Progenitor cell of endocrine pancreas (in vitro differentiated cells): ENCODE data around the gene CACNG7. TPM values are rescaled to one million over a fixed set of nuclear protein-coding genes. Genes with fewer than 3 reads are reported as not detected.

ENCODE experiments used
- DNase-seq: peaks from one replicate; pipeline ENCODE4 v3.0.0; 2021; ENCODE audit warnings: low spot score; ENCODE audit not compliant: unreplicated experiment
- H3K27ac Mint-ChIP-seq: 2 replicates; pipeline ENCODE4 v1.8.0; 2021; ENCODE audit warnings: mild to moderate bottlenecking, moderate library complexity, mixed read lengths
- H3K27me3 Mint-ChIP-seq: 2 replicates; pipeline ENCODE4 v1.8.0; 2021; ENCODE audit warnings: mixed read lengths
- H3K36me3 Mint-ChIP-seq: 2 replicates; pipeline ENCODE4 v1.8.0; 2022; ENCODE audit warnings: mixed read lengths; ENCODE audit not compliant: insufficient read depth
- H3K4me1 Mint-ChIP-seq: 2 replicates; pipeline ENCODE4 v1.8.0; 2021; ENCODE audit warnings: low read depth, mixed read lengths
- H3K4me3 Mint-ChIP-seq: 2 replicates; pipeline ENCODE4 v1.8.0; 2021; ENCODE audit warnings: low read depth, mild to moderate bottlenecking, moderate library complexity, mixed read lengths
- H3K9me3 Mint-ChIP-seq: 2 replicates; pipeline ENCODE4 v1.8.0; 2021; ENCODE audit warnings: low read depth, mixed read lengths
- CTCF ChIP-seq: fragments of 200-600 bp; sonication (generic); IDR thresholded peaks from one replicate; pipeline ENCODE4 v1.5.0; 2021; ENCODE audit warnings: antibody characterized with exemption, mild to moderate bottlenecking; ENCODE audit not compliant: unreplicated experiment
- total RNA-seq: library from RNA; stranded (reverse); gene quantifications from 2 replicates; pipeline ENCODE4 v1.2.1, GENCODE V29; 2021

The CACNG7 gene
- total RNA-seq, 1 donor from 2014 or later: not detected

GRCh38 chr19:53916004-53916403, 6.9 kb downstream of the CACNG7 start:
- Mint-ChIP-seq H3K27me3 (peaks cover 46% of the 10 kb centered on the region), H3K9me3 (no peaks in the 10 kb centered on the region), H3K4me1 (no peaks in the 10 kb centered on the region), H3K4me3 (no peak overlapping the region), H3K36me3 (no peaks in the 10 kb centered on the region), H3K27ac (no peak overlapping the region)
- DNase-seq: no peak
- TF ChIP-seq CTCF: no peak

- no peak for TF ChIP-seq CTCF
- Mint-ChIP-seq H3K9me3 (no peaks in the 10 kb centered on the region), H3K36me3 (no peaks in the 10 kb centered on the region), H3K27me3 (peaks cover 32% of the 10 kb centered on the region), H3K4me3 (no peak overlapping the region), H3K27ac (no peak overlapping the region), H3K4me1 (no peaks in the 10 kb centered on the region)
- no peak for DNase-seq
Observed at GRCh38 chr19:53917356-53917755, 8.3 kb downstream of the CACNG7 start.

- no peaks in the 10 kb centered on the region for H3K36me3 Mint-ChIP-seq
- H3K27ac Mint-ChIP-seq: no peak overlapping the region
- no peak overlapping the region for H3K4me3 Mint-ChIP-seq
- TF ChIP-seq CTCF: no peak
- H3K9me3 Mint-ChIP-seq: no peaks in the 10 kb centered on the region
- no peaks in the 10 kb centered on the region for H3K4me1 Mint-ChIP-seq
- peaks cover 15% of the 10 kb centered on the region for H3K27me3 Mint-ChIP-seq
- DNase-seq: peak; percentile 73
Observed at GRCh38 chr19:53927739-53928138, 18.7 kb downstream of the CACNG7 start.

GRCh38 chr19:53936029-53936428, 27.0 kb downstream of the CACNG7 start:
- H3K9me3 Mint-ChIP-seq: no peaks in the 10 kb centered on the region
- no peak overlapping the region for H3K27ac Mint-ChIP-seq
- H3K4me3 Mint-ChIP-seq: no peak overlapping the region
- H3K27me3 Mint-ChIP-seq: peaks cover 33% of the 10 kb centered on the region
- no peaks in the 10 kb centered on the region for H3K36me3 Mint-ChIP-seq
- DNase-seq: no peak
- H3K4me1 Mint-ChIP-seq: no peaks in the 10 kb centered on the region
- no peak for TF ChIP-seq CTCF

- peak; percentile 31 for TF ChIP-seq CTCF
- Mint-ChIP-seq H3K4me3 (no peak overlapping the region), H3K27ac (no peak overlapping the region), H3K36me3 (no peaks in the 10 kb centered on the region), H3K9me3 (no peaks in the 10 kb centered on the region), H3K27me3 (peaks cover 77% of the 10 kb centered on the region), H3K4me1 (no peaks in the 10 kb centered on the region)
- DNase-seq: peak; percentile 23
Observed at GRCh38 chr19:53942001-53942786, 33.1 kb downstream of the CACNG7 start.
